Uterus (tissue), 2 donors: ENCODE results near the gene SORBS1.

Experiments
- POLR2A ChIP-seq, 2 donors: fragments of 450-650 bp; IDR thresholded peaks; one replicate each; pipeline ENCODE4 v1.6.1; 2016; ENCODE audit warnings: antibody characterized with exemption in 2 of 2, mild to moderate bottlenecking in 1 of 2, moderate library complexity in 1 of 2
- TF ChIP-seq, protein P1 (sequence below), 4 experiments: fragments of 200-600 bp in 2 of 4; fragments of 450-650 bp in 2 of 4; sonication (generic) in 2 of 4; IDR thresholded peaks; one replicate each; pipeline ENCODE4 v1.5.1; 2016 to 2019; ENCODE audit warnings: antibody characterized with exemption in 4 of 4, mild to moderate bottlenecking in 2 of 4, moderate library complexity in 1 of 4

DNA sequence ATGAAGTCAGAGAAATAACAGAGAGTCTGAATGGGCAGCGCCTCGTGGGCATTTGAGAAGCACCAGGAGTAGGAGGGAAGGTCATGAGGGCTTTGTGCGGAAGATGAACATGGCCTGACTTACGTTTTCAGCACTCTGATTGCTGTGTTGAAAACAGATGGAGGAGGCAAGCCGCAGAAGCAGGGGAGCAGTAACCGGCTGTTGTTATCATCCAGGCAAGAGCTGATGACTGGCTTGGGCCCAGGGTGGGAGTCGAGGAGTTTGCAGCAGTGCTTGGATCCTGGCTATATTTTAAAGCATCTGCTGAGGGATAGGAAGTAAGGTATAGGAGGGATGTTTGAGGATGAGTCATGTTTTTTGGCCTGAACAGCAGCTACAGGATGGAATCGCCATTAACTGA is 257.6 kb downstream of the SORBS1 start:
- TF ChIP-seq, protein P1, sequence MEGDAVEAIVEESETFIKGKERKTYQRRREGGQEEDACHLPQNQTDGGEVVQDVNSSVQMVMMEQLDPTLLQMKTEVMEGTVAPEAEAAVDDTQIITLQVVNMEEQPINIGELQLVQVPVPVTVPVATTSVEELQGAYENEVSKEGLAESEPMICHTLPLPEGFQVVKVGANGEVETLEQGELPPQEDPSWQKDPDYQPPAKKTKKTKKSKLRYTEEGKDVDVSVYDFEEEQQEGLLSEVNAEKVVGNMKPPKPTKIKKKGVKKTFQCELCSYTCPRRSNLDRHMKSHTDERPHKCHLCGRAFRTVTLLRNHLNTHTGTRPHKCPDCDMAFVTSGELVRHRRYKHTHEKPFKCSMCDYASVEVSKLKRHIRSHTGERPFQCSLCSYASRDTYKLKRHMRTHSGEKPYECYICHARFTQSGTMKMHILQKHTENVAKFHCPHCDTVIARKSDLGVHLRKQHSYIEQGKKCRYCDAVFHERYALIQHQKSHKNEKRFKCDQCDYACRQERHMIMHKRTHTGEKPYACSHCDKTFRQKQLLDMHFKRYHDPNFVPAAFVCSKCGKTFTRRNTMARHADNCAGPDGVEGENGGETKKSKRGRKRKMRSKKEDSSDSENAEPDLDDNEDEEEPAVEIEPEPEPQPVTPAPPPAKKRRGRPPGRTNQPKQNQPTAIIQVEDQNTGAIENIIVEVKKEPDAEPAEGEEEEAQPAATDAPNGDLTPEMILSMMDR (IDR thresholded peaks at IDR 0.05) = no peak
- TF ChIP-seq POLR2A (IDR thresholded peaks at IDR 0.05) = no peak
